ENCODE data around the gene TEX12.

Gene TEX12

GRCh38 chr11:112216561-112217105 is 49.5 kb downstream of the TEX12 start:
- WGBS (ENCODE audit: insufficient coverage): 91% methylated on average over 1 of the region's 1 CpG
- Histone ChIP-seq H3K27me3 (replicated peaks in 2 of 5; ENCODE audit: control insufficient read depth in 4 of 5, insufficient read depth in 5 of 5, low read length in 4 of 5) (peaks cover 0 to 2% (median 0%) of the 10 kb centered on the region in 5 experiments), H3K9me3 (ENCODE audit: control extremely low read depth in 1 of 5, control insufficient read depth in 4 of 5, insufficient read depth in 2 of 5, low read depth in 1 of 5, low read length in 4 of 5) (no peaks in the 10 kb centered on the region), H3K36me3 (ENCODE audit: control insufficient read depth in 4 of 4, insufficient read depth in 4 of 4, low read length in 3 of 4) (no peaks in the 10 kb centered on the region), H3K27ac (ENCODE audit: insufficient read depth in 1 of 2, low read depth in 1 of 2, low read length in 2 of 2, poor library complexity in 1 of 2, severe bottlenecking in 2 of 2) (no peak overlapping the region), H3K4me1 (ENCODE audit: control extremely low read depth in 1 of 4, control insufficient read depth in 4 of 4, insufficient read depth in 4 of 4, low read length in 3 of 4) (peaks cover under 1 to 22% (median 8%) of the 10 kb centered on the region in 4 experiments), H3K4me3 (ENCODE audit: control insufficient read depth in 1 of 7, extremely low read depth in 1 of 7, insufficient read depth in 4 of 7, low read depth in 2 of 7, low read length in 6 of 7) (no peak overlapping the region)
- POLR2A ChIA-PET: no interaction called here
- DNase-seq: no peak
- CTCF ChIA-PET: interaction anchor here (2.1 to 17.1 kb wide), 2 partner anchors 39 to 67 kb away, joined by 6 to 246 read pairs; no protein-coding TSS in a partner anchor

- H3K9me3 ChIP-seq (ENCODE audit: control extremely low read depth in 1 of 5, control insufficient read depth in 4 of 5, insufficient read depth in 2 of 5, low read depth in 1 of 5, low read length in 4 of 5): no peaks in the 10 kb centered on the region
- WGBS (ENCODE audit: insufficient coverage): 28% methylated on average over 6 of the region's 7 CpGs
- H3K4me3 ChIP-seq (ENCODE audit: control insufficient read depth in 1 of 7, extremely low read depth in 1 of 7, insufficient read depth in 4 of 7, low read depth in 2 of 7, low read length in 6 of 7): no peak overlapping the region
- peaks cover 0 to 2% (median 0%) of the 10 kb centered on the region in 5 experiments for H3K27me3 ChIP-seq (replicated peaks in 2 of 5; ENCODE audit: control insufficient read depth in 4 of 5, insufficient read depth in 5 of 5, low read length in 4 of 5)
- CTCF ChIA-PET: interaction anchor here (0.9 to 17.1 kb wide), 11 partner anchors 11 to 1070 kb away, joined by 3 to 246 read pairs (median 5); no protein-coding TSS in a partner anchor
- POLR2A ChIA-PET: no interaction called here
- H3K36me3 ChIP-seq (ENCODE audit: control insufficient read depth in 4 of 4, insufficient read depth in 4 of 4, low read length in 3 of 4): no peaks in the 10 kb centered on the region
- H3K4me1 ChIP-seq (ENCODE audit: control extremely low read depth in 1 of 4, control insufficient read depth in 4 of 4, insufficient read depth in 4 of 4, low read length in 3 of 4): peaks cover 0 to 15% (median 4%) of the 10 kb centered on the region in 4 experiments
- peak; percentile 82 to 92 (median 88) for DNase-seq
- H3K27ac ChIP-seq (ENCODE audit: insufficient read depth in 1 of 2, low read depth in 1 of 2, low read length in 2 of 2, poor library complexity in 1 of 2, severe bottlenecking in 2 of 2): no peak overlapping the region
Measured at GRCh38 chr11:112219476-112220232, 52.5 kb downstream of the TEX12 start.

- POLR2A ChIA-PET: no interaction called here
- no peak overlapping the region for H3K27ac ChIP-seq (ENCODE audit: insufficient read depth in 1 of 2, low read depth in 1 of 2, low read length in 2 of 2, poor library complexity in 1 of 2, severe bottlenecking in 2 of 2)
- no peak for DNase-seq
- H3K9me3 ChIP-seq (ENCODE audit: control extremely low read depth in 1 of 5, control insufficient read depth in 4 of 5, insufficient read depth in 2 of 5, low read depth in 1 of 5, low read length in 4 of 5): no peaks in the 10 kb centered on the region
- peaks cover 0 to 19% (median 7%) of the 10 kb centered on the region in 4 experiments for H3K4me1 ChIP-seq (ENCODE audit: control extremely low read depth in 1 of 4, control insufficient read depth in 4 of 4, insufficient read depth in 4 of 4, low read length in 3 of 4)
- no peak overlapping the region for H3K4me3 ChIP-seq (ENCODE audit: control insufficient read depth in 1 of 7, extremely low read depth in 1 of 7, insufficient read depth in 4 of 7, low read depth in 2 of 7, low read length in 6 of 7)
- H3K27me3 ChIP-seq (replicated peaks in 2 of 5; ENCODE audit: control insufficient read depth in 4 of 5, insufficient read depth in 5 of 5, low read length in 4 of 5): no peaks in the 10 kb centered on the region
- H3K36me3 ChIP-seq (ENCODE audit: control insufficient read depth in 4 of 4, insufficient read depth in 4 of 4, low read length in 3 of 4): no peaks in the 10 kb centered on the region
- CTCF ChIA-PET: interaction anchor here (0.7 to 17.1 kb wide), 11 partner anchors 8 to 1069 kb away, joined by 3 to 246 read pairs (median 3); no protein-coding TSS in a partner anchor
- 88% methylated on average over 1 of the region's 3 CpGs for WGBS (ENCODE audit: insufficient coverage)
Measured at GRCh38 chr11:112221274-112221835, 54.2 kb downstream of the TEX12 start.

Measured in common myeloid progenitor, CD34-positive (primary cell).